Measurements from ENCODE around the gene ME2.
A peak's percentile ranks its signal among the peaks of the same experiment; 100 is the strongest.
"Not testable (repeated sequence)": the region's sequence is repeated elsewhere in the genome, so short reads cannot be mapped to it uniquely, and the experiment has no call there.

ME2 gene

DNA sequence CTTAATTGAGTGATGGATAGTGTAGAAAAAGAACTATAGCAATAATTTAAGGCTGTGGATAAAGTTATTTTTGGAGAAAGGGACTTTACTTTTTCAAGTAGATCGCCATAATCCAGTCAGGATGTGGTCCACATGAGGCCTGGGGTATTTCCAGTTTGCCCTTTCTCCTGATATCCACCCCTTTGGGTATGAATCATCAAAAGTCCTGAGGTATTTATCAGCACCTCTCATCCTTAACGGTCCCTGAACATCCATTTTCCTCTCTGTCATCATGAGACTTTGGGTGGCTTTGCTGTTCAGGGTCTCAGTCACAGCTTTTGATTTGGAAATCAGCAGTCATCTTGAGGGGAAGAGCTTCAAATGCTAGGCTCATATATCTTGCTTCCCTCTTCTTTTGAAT lies 49.6 kb downstream of the ME2 start:
- no peak for DNase-seq

DNA sequence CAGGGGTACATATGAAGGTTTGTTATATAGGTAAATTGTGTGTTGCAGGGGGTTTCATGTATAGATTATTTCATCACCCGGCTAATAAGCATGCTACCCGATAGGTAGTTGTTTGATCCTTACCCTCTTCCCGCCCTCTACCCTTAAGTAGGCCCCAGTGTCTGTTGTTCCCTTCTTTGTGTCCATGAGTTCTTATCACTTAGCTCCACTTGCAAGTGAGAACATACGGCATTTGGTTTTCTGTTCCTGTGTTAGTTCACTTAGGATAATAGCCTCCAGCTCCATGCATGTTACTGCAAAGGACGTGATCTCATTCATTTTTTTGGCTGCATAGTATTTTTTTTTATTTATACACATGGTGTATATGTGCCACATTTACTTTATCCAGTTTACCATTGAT lies 54.8 kb downstream of the ME2 start:
- DNase-seq = no peak

DNA sequence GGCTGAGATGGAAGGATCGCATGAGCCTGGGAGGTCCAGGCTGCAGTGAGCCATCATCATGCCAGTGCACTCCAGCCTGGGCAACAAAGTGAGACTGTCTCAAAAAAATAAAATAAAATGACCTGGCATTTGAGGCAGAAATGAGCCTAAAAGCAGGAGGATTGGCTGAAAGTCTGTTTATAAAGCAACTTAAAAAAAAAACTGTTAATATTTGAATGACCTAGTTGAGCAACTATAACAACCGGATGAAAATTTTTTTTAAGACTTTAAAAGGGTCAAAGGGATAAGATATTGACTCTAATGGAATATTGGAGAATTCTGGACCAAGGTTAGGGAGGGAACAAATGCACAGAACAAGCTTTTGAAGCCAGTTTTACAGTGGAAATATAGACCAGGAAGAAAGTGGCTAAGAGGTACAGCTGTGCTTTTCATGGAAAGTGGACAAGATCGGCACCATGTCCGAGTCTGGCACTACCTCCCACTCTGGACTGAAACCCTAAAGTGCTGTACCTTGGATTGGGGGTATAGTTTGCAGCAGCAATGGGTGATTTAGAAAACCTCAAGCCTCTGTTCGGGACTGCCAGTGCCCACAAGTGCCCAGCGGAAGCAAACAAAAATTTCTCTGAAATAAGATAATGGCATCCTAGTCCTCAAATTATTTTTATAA lies 55.8 kb downstream of the ME2 start:
- no peak for DNase-seq

DNA sequence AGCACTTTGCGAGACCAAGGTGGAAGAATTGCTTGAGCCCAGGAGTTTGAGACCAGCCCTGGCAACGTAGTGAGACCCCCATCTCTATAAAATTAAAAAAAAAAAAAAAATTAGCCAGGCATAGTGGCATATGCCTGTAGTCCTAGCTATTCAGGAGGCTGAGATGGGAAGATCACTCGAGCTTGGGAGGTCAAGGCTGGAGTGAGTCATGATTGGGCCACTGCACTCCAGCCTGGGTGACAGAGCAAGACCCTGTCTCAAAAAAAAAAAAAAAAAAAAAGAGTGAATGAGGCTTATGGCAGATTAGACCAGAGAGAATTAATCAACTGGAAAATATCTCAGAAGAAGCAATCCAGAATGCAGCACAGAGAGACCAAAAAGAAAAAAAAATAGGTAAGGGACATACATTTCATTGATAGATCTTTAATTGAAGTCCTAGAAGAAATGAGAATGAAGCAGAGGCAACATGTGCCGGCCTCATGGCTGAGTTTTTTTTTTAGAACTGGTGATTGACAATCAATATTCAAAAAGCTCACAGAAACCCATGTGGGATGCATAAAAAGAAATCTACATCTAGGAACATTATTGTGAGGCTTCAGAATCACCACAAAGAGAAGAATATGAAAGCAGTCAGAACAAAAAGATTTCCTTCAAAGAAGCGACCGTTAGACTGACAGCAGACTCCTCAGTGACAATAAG lies 56.7 kb downstream of the ME2 start:
- DNase-seq = no peak

DNA sequence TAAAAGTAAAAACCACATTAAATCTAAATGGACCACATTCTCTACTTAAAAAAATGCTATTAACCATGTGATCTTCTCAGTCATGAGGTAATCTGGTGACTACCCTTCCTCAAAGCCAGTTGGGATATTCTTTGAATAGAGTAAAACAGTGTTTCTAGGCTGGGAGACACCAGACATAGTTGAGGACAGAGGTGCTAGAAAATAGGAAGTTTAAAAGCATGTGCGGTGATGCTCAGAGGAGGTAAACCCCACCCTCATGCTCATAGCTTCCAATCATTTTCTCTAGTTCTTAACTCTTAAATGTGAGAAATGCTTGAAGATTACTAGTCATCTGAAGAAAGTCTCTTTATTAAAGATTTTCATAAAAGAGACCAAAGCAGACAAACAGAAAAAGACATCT lies 58.3 kb downstream of the ME2 start:
- DNase-seq = no peak

DNA sequence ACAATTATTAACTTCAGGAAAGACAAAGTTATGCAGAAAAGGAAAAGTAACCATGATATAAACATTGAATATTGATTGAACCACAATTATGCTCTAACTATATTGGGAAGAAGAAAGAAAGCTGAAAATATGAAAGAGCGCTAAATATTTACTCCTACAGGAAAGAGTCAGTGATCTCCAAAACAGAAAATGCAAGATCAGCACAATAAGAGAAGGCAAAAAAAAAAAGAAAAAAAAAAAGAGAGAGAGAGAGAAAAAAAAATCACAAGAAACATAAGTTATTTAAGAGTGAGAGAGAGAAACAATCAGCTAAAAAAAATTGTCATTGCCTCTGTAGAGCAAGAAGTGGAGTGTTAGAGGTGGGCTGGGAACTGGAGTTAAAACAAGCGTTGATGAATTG lies 60.0 kb downstream of the ME2 start:
- no peak for DNase-seq

DNA sequence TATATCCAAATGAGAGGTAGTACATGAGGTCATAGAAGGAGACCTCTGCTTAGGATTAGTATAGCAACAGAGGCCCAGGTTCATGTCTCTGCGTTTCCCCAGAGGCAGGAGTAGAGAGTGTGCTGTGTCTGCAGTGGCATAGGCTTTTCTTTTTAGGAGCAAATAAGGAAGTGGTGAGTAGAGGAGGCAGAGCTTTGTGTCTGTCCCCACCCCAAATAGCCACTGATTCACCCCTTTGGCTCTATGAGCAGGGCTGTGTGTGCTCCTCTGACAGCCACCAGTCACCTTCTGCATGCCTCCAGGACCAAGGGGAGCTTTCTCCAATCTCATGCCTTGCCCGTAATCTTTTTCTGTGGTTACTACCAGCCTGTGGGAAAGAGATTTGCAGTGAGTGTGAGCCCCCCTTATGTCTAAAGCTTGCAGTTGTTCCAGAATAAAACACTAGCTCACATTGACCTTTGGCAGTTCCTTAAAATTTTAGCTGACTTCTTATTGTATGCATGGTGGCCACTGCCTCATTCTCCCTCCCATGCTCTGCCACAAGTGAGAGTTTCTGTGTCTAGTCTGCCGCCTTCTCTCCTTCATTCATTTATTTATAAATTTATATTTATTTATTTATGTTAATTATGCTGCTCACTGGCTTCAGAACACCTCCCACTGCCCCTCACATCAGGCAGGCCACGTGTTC lies 65.5 kb downstream of the ME2 start:
- DNase-seq = no peak

DNA sequence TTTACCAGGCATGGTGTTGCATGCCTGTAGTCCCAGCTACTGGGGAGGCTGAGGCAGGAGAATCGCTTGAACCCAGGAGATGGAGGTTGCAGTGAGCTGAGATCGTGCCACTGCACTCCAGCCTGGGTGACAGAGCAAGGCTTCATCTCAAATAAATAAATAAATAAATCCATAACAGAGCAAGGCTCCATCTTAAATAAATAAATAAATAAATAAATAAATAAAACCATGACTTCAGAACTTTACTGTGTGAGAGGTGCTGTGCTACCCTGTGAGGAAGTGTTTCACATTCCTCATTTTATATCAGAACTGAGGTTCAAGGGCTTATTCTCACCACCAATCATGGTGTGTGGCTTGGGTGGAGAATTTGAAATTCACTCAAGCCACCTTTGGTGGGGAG lies 67.0 kb downstream of the ME2 start:
- not testable (repeated sequence) for DNase-seq

DNA sequence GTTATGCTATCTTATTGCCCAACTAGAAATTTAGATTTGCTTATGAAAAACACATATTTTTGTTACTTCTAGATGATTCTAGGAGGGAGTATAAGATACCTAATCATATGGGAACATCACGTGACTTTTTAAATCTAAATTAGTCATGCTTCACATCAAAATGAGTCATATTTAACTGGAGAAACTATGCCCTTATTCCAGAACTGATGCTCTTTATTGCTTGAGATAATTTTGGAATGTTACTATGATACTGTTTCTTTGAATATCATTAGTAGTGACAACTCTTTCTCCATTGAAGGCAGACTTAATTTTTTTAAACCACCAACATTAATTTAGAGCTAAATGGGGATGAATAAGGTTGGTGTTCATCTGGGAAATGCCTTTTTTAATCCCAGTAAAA lies 69.0 kb downstream of the ME2 start:
- no peak for DNase-seq

DNA sequence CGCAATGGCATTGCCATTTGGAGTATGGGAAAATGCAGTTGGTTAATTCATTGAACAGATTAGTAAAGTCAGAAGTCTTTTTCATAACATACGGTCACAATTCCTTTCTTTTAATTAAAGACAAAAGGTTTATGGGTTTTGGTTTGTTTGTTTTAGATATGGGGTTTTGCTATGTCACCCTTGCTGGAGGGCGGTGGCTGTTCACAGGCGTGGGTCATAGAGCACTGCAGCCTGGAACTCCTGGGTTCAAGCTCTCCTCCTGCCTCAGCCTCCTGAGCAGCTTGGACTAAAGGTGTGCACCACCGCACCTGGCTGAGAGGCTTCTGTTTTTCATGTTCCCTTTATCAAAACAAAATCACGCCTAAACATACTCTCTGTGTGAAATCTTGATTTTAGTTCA lies 70.3 kb downstream of the ME2 start:
- no peak for DNase-seq

DNA sequence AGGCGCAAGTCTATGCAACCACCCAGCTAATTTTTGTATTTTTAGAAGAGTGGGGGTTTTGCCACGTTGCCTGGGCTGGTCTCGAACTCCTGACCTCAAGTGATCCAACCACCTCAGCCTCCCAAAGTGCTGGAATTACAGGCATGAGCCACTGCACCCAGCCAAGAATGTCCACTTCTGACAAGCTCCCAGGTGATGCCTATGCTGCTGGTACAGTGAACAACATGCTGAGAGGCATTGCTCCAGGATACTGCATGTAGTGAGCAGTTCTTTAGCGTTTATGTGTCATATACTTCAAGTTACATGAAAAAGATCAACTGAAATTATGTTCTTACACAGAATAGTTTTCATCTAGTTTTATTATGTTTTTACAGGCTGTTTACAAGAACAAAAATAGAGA lies 71.7 kb downstream of the ME2 start:
- no peak for DNase-seq

DNA sequence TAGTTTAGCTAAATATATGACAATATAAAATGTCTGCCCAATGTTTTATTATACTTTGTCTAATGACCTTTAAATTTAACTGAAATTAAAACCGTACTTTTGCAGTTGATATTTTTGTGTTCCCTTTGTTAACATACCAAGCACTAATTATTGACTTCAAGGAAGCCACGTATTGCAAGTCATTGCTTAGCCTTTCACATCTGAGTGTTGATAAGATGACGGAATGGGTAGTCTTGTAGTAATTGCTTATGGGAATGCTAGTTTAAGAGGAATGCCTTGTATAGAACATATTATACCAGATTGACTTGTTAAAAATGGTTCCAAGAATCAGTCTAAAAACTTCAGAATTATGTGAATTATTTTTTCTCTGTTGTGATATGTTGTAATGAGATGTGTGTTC lies 74.9 kb downstream of the ME2 start:
- DNase-seq = no peak

DNA sequence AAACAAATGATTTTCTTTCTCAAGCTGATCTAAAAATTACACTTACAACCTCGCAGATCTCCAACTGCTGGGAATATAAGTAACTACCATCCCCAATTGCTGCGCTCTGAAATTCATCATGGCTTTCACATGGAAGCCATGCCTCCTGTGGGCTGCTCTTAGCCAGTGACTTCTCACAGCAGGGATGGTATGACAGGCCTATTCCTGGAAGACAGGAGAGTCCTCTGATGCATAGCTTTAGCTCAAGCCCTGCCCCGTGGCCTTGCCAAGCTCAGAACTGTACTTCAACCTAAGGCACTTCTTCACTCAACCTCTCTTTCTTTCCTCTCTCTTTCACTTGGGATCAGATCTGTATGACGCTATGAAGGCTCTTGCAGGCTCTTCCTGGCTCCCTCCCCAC lies 76.3 kb downstream of the ME2 start:
- no peak for DNase-seq

DNA sequence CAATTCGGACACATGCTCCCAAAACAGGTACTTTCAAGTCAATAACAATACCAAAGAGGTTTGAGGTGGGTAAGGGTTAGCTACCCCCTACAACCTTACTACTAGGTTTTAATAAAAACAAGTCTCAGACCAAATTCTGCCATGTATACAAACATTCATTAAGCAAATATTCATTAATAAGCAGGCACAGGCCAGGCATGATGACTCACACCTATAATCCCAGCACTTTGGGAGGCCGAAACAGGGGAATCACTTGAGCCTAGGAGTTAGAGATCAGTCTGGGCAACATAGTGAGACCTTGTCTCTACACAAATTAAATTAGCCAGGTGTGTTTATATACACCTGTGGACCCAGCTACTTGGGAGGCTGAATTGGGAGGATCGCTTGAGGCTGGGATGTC lies 77.2 kb downstream of the ME2 start:
- no peak for DNase-seq

DNA sequence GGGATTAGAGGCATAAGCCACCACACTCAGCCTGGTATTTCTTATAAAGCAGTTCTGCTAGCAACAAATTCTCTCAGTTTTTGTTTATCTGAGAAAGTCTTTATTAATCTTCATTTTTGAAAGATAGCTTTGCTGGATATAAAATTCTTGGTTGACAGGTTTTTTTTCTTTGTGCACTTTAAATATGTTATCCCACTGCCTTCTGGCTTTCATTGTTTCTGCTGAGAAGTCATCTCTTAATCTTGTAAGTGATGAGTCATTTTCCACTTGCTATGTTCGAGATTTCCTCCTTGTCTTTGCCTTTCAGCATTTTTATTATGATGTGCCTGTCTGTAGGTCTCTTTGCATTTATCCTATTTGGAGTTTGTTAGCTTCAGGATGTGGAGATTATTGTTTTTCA lies 83.1 kb downstream of the ME2 start:
- DNase-seq = peak; percentile 70

DNA sequence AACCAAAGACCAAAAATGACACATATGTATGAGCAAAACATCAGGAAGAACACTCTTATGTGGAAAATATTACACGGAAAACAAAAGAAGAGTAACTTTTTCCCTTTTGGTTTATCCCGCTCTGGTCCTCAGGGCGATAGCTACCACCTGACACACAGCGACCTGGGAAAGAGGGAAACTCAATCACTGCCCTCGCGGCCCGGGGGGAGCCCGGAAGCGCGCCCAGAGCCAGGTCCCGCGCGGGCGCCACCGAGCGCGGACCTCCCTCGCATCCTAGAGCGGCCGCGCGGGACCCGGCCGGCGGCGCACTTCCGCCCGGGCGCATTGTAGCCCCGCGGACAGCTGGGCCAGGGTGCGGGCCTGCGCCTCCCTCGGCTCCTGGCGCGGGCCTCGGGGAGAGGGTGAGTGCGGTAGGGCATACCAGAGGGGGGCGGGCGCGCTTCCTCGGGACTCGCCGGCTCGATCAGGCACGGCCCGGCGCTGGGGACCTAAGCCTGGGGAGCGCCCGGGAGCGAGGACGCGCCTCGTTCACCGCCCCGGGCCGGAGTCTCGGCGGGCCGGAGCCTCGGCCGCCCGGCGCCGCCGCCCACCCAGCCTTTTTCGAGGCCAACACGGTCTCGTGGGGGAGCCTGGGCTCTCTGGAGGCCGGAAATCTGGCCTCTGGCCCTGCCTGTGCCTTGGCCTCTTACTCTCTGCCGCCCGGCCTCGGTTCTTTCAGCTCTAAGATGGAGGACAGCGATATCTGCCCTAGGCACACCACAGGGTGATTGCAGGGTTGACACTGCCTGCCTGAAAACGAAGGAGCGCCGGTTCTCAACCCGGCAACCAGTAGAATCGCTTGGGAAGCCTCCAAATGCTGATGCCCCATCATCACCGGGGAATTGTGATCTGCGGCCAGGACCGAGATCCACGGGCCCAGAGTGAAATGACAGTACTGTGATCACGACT lies 89.1 kb downstream of the ME2 start, which contains the start of gene ELAC1:
ELAC1 (plus strand) TSS at position 327 of the 948 bp plus-strand sequence. CDS start 6,365 bp downstream, outside the sequence.
- peak; percentile 99 for DNase-seq

DNA sequence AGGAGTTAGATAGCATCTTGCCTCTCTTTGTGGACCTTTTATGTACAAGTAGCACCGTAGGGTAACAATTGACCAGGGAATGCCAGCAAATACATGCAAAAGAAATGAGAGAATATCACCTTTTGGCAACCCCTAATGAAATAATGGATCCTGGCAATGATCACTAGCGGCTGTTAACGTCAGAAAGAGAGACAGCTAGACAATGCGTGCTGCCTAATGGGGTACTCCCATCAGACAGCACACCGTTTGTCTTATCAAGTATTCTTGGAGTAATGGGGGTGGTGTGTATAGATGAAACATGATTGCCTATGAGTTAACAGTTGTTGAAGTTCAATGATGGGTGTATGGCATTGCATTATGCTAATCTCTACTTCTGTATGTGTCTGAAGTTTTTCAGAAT lies 90.5 kb downstream of the ME2 start:
- no peak for DNase-seq

DNA sequence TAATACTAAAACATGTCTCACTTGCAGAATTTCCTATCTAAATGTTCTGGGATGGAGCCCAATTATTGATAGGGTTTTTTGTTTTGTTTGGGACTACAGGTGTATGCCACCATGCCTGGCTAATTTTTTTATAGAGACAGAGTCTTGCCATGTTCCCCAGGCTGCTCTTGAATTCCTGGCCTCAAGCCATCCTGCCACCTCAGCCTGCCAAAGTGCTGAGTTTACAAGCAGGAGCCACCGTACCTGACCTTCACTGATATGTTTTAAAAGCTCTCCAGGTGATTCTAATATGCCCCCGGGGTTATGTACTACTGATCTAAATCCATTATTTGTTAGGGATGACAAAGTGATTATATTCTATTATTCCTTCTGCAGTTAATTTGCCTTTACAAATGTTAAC lies 91.1 kb downstream of the ME2 start:
- peak; percentile 30 for DNase-seq

DNA sequence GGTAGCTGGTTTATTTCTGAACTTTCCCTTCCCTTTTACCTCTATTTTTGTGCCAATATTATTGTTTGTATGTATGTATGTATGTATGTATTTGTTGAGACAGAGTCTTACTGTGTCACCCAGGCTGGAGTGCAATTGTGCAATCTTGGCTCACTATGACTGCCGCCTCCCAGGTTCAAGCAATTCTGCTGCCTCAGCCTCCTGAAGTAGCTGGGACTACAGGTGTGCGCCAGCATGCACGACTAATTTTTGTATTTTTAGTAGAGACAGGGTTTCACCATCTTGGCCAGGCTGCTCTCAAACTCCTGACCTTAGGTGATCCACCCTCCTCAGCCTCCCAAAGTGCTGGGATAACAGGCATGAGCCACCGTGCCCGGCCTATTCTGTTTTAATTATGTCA lies 93.5 kb downstream of the ME2 start:
- DNase-seq = not testable (repeated sequence)

DNA sequence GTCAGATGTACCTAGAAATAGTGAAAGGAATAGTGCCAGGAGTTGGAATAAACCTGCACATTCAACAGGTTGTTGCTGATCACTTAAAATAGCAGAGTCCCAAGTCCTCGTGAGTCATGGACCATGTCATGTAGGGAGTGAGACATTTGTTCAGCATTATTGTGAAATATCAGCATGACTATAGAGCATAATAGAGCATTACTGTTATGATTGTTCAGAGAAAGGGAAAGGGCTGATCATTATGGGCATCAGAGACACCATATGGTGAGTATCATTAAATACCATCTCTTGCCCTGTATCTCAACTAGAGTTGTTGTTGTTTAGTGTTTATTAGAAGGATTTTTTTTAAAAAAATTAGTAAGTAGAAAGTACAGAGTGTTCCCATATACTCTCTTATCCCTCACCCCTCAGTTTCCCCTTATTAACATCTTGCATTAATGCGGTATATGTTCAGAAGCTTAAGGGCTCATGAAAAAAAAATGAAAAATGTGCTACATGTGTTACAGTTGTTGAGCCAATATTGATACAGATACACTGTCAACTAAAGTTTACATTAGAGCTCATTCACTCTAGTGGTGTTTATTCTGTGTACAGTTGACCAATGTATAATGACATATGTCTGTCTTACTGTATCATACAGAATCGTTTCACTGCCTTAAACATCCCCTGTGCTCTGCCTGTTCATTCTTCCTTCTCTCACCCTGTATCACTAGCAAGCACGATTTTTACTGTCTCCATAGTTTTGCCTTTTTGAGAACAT lies 94.6 kb downstream of the ME2 start:
- DNase-seq = peak; percentile 81

DNA sequence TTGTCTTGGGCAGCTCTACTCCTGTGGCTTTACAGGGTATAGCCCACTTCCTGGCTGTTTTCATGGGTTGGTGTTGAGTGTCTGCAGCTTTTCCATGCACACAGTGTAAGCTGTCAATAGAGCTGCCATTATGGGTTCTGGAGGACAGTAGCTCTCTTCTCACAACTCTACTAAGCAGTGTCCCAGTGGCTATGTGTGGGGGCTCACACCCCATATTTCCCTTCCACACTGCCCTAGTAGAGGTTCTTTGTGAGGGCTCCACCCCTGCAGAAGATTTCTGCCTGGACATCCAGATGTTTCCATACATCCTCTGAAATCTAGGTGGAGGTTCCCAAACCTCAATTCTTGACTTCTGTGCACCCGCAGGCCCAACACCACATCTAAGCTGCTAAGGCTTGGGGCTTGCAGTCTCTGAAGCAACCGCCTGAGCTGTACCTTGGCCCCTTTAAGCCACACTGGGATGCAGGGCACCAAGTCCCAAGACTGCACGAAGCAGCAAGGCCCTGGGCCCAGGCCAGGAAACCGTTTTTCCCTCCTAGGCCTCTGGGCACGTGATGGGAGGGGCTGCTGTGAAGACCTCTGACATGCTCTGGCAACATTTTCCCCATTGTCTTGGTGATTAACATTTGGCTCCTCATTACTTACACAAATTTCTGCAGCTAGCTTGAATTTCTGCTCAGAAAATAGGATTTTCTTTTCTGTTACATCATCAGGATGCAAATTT lies 98.3 kb downstream of the ME2 start:
- DNase-seq = peak; percentile 17

DNA sequence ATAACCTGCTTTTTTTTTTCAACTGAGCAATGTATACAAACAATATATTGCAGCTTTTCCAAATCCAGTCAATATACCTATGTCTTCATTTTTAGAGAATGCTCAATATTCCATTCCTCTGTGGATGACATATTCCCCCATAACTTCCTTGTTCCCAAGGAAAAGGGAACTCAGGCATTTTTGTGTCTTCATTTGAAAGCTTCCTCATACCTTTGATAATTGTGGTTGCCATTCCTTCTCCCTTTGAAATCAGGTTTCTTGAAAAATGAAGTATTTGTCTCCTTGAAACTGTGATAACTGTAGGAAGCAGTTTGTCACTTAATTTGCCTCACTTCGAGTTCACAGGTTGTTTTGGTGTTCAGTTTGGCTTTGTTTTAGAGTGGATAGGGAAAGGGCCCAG lies 102.5 kb downstream of the ME2 start:
- DNase-seq = no peak
